GM18508 (cell line): Measurements from ENCODE around the gene FZR1.

ENCODE experiments used
- ATAC-seq: cut with Tn5 transposase; IDR thresholded peaks from one replicate; pipeline ENCODE4 v1.9.1; 2021; ENCODE audit warnings: moderate number of reproducible peaks; ENCODE audit not compliant: insufficient read depth, unreplicated experiment

Gene FZR1

GRCh38 chr19:3505598-3506383 lies at the start of gene FZR1:
TSS of gene FZR1 (plus strand) at chr19:3506311. CDS start at chr19:3522990, 16,679 bp downstream.
- peak; percentile 66 for ATAC-seq

- ATAC-seq = no peak
These were observed 49.1 kb upstream of the FZR1 start for GRCh38 chr19:3456925-3457527.

- ATAC-seq = no peak
These were observed 48.4 kb upstream of the FZR1 start for GRCh38 chr19:3457528-3458228.

GRCh38 chr19:3458229-3459088 lies 47.7 kb upstream of the FZR1 start:
- no peak for ATAC-seq

GRCh38 chr19:3459089-3459881 lies 46.8 kb upstream of the FZR1 start:
- ATAC-seq = no peak

GRCh38 chr19:3459965-3460582 lies 46.0 kb upstream of the FZR1 start:
- ATAC-seq = no peak

- ATAC-seq = no peak
These were observed 43.0 kb upstream of the FZR1 start for GRCh38 chr19:3462991-3463713.

GRCh38 chr19:3463714-3464586 lies 42.2 kb upstream of the FZR1 start:
- ATAC-seq = no peak

- ATAC-seq = no peak
These were observed 41.4 kb upstream of the FZR1 start for GRCh38 chr19:3464587-3465235.

GRCh38 chr19:3465552-3465951 lies 40.6 kb upstream of the FZR1 start:
- no peak for ATAC-seq

- ATAC-seq = no peak
These were observed 39.5 kb upstream of the FZR1 start for GRCh38 chr19:3466635-3467034.

- no peak for ATAC-seq
These were observed 38.5 kb upstream of the FZR1 start for GRCh38 chr19:3467437-3468198.

GRCh38 chr19:3468211-3468610 lies 37.9 kb upstream of the FZR1 start:
- no peak for ATAC-seq

GRCh38 chr19:3469638-3470499 lies 36.2 kb upstream of the FZR1 start:
- ATAC-seq = no peak

GRCh38 chr19:3470500-3471128 lies 35.5 kb upstream of the FZR1 start:
- ATAC-seq = no peak
